CD4-positive, alpha-beta T cell (primary cell): ENCODE data around the gene ETFB. TPM values are rescaled to one million over a fixed set of nuclear protein-coding genes. Genes with fewer than 3 reads are reported as not detected.

ENCODE experiments used
- ATAC-seq: fragments of 200-7000 bp; cut with Tn5 transposase; one replicate; pipeline ENCODE4 v1.10.0; 2022; ENCODE audit warnings: mild to moderate bottlenecking; ENCODE audit not compliant: poor library complexity
- CTCF ChIA-PET: fragments of 350-600 bp; sonication (Branson Sonifier 250); formaldehyde crosslinking; loops from one replicate; lab custom pipeline; 2021; ENCODE audit warnings: antibody characterized with exemption, inconsistent platforms; lab: Charles Lee
- POLR2A ChIA-PET: fragments of 350-600 bp; sonication (Branson Sonifier 250); formaldehyde crosslinking; loops from one replicate; lab custom pipeline; 2021; ENCODE audit warnings: antibody characterized with exemption, inconsistent platforms; lab: Charles Lee
- DNase-seq, 14 experiments: peaks; one replicate each; pipeline ENCODE4 v3.0.0-alpha.2; 2013 to 2020; ENCODE audit warnings: mixed read lengths in 2 of 14
- H3K27ac ChIP-seq, 2 donors: one replicate each; pipeline versions ENCODE4 v1.5.1 to v1.7.0; 2013; ENCODE audit warnings: low read length in 2 of 2, low read depth in 1 of 2, mild to moderate bottlenecking in 1 of 2
- H3K27me3 ChIP-seq, 2 experiments: 1 replicate in 1 of 2; 2 replicates in 1 of 2; pipeline versions ENCODE4 v1.6.1 to v1.7.0; 2013; ENCODE audit warnings: low read length in 2 of 2, control low read depth in 1 of 2, mild to moderate bottlenecking in 1 of 2, moderate library complexity in 1 of 2; ENCODE audit not compliant: insufficient read depth in 2 of 2, control insufficient read depth in 1 of 2
- H3K36me3 ChIP-seq: one replicate; pipeline ENCODE4 v1.6.1; 2013; ENCODE audit warnings: low read length, control low read depth; ENCODE audit not compliant: insufficient read depth
- H3K4me1 ChIP-seq: one replicate; pipeline ENCODE4 v1.6.1; 2013; ENCODE audit warnings: low read length, control low read depth; ENCODE audit not compliant: insufficient read depth
- H3K4me3 ChIP-seq: one replicate; pipeline ENCODE4 v1.5.1; 2013; ENCODE audit warnings: mild to moderate bottlenecking, low read length, moderate library complexity
- H3K9me3 ChIP-seq, 2 experiments: 1 replicate in 1 of 2; 2 replicates in 1 of 2; pipeline versions ENCODE4 v1.6.1 to v1.7.0; 2013; ENCODE audit warnings: low read length in 2 of 2, mild to moderate bottlenecking in 2 of 2, control low read depth in 1 of 2, moderate library complexity in 1 of 2; ENCODE audit not compliant: control insufficient read depth in 1 of 2, insufficient read depth in 1 of 2
- H3K27ac Mint-ChIP-seq: one replicate; pipeline ENCODE4 v1.8.0; 2020; ENCODE audit warnings: mixed read lengths
- H3K27me3 Mint-ChIP-seq: one replicate; pipeline ENCODE4 v1.8.0; 2021; ENCODE audit warnings: mixed read lengths
- H3K36me3 Mint-ChIP-seq: one replicate; pipeline ENCODE4 v1.8.0; 2021; ENCODE audit warnings: low read depth, mixed read lengths
- H3K4me1 Mint-ChIP-seq: one replicate; pipeline ENCODE4 v1.8.0; 2021; ENCODE audit warnings: low read depth, mixed read lengths
- H3K4me3 Mint-ChIP-seq: one replicate; pipeline ENCODE4 v1.8.0; 2020; ENCODE audit warnings: mild to moderate bottlenecking, mixed read lengths
- H3K9me3 Mint-ChIP-seq: one replicate; pipeline ENCODE4 v1.8.0; 2020; ENCODE audit warnings: mixed read lengths
- CTCF ChIP-seq: fragments of 200-600 bp; IDR thresholded peaks from one replicate; pipeline ENCODE4 v1.8.0; 2022; ENCODE audit warnings: antibody characterized with exemption, mild to moderate bottlenecking
- intact Hi-C, 2 experiments: fragments of 100-400 bp; cut with DNase I in 1 of 2; cut with micrococcal nuclease in 1 of 2; formaldehyde crosslinking; loops; one replicate each; pipeline versions ENCODE4 v1.15.1 to v1.9.0; 2023 to 2025; cut with DNase I, micrococcal nuclease
- total RNA-seq, 174 experiments: library from RNA in 2 of 174; stranded (reverse) in 2 of 174; gene quantifications; one replicate each; pipeline ENCODE4 v1.2.3 and lab custom pipeline; 2021 to 2026

Gene ETFB
- total RNA-seq, 2 experiments from 2014 or later, result 29.7 to 30.1 TPM

GRCh38 chr19:51375504-51376221 is 9.5 kb upstream of the ETFB start:
- ChIA-PET POLR2A (interaction anchor here (1.1 kb wide), 1 partner anchor 21 kb away, joined by 3 read pairs; no protein-coding TSS in a partner anchor), CTCF (interaction anchor here (1.5 kb wide), 1 partner anchor 32 kb away, joined by 3 read pairs; no protein-coding TSS in a partner anchor)
- H3K36me3 Mint-ChIP-seq, result no peaks in the 10 kb centered on the region
- peaks cover 59% of the 10 kb centered on the region for H3K4me1 ChIP-seq
- peak overlapping the region; percentile 11 for H3K4me3 Mint-ChIP-seq
- intact Hi-C loops, result no loop called here
- peaks cover 58% of the 10 kb centered on the region for H3K4me1 Mint-ChIP-seq
- peaks cover 3% of the 10 kb centered on the region for H3K9me3 Mint-ChIP-seq
- H3K27ac ChIP-seq, result peak overlapping the region in 1 of 2 donors; percentile 15
- no peak overlapping the region for H3K4me3 ChIP-seq
- no peak for ATAC-seq
- H3K9me3 ChIP-seq, result peaks cover 0 to 11% of the 10 kb centered on the region in 2 experiments
- peak in 5 of 14 experiments; percentile 5 to 70 (median 65) for DNase-seq
- H3K27me3 Mint-ChIP-seq, result no peaks in the 10 kb centered on the region
- H3K27me3 ChIP-seq, result no peaks in the 10 kb centered on the region
- TF ChIP-seq CTCF, result no peak
- H3K27ac Mint-ChIP-seq, result peak overlapping the region; percentile 2
- no peaks in the 10 kb centered on the region for H3K36me3 ChIP-seq

GRCh38 chr19:51372649-51373504 is 6.7 kb upstream of the ETFB start, which contains the start of gene NKG7:
NKG7 (minus strand) TSS chr19:51372654; CDS start chr19:51372535, 119 bp downstream.
- no peaks in the 10 kb centered on the region for H3K36me3 ChIP-seq
- ATAC-seq (peak; percentile 48), DNase-seq (peak in 10 of 14 experiments; percentile 25 to 92 (median 42))
- peaks cover 0 to 7% of the 10 kb centered on the region in 2 experiments for H3K9me3 ChIP-seq
- peaks cover 72% of the 10 kb centered on the region for H3K4me1 ChIP-seq
- H3K4me1 Mint-ChIP-seq, result peaks cover 69% of the 10 kb centered on the region
- H3K9me3 Mint-ChIP-seq, result no peaks in the 10 kb centered on the region
- CTCF ChIA-PET, result no interaction called here
- intact Hi-C loops, result no loop called here
- no peaks in the 10 kb centered on the region for H3K27me3 Mint-ChIP-seq
- peak within 1 kb of the TSS; percentile 41 to 62 for H3K27ac ChIP-seq
- no peaks in the 10 kb centered on the region for H3K27me3 ChIP-seq
- no peaks in the 10 kb centered on the region for H3K36me3 Mint-ChIP-seq
- TF ChIP-seq CTCF, result no peak
- peak within 1 kb of the TSS; percentile 84 for H3K27ac Mint-ChIP-seq
- POLR2A ChIA-PET, result no interaction called here
- peak within 1 kb of the TSS; percentile 45 for H3K4me3 ChIP-seq
- peak within 1 kb of the TSS; percentile 49 for H3K4me3 Mint-ChIP-seq

- Mint-ChIP-seq H3K9me3 (no peaks in the 10 kb centered on the region), H3K27me3 (no peaks in the 10 kb centered on the region), H3K4me3 (no peak overlapping the region), H3K36me3 (no peaks in the 10 kb centered on the region), H3K4me1 (peaks cover 76% of the 10 kb centered on the region), H3K27ac (peak overlapping the region; percentile 84)
- TF ChIP-seq CTCF, result no peak
- Histone ChIP-seq H3K27ac (peak overlapping the region in 1 of 2 donors; percentile 62), H3K36me3 (no peaks in the 10 kb centered on the region), H3K27me3 (no peaks in the 10 kb centered on the region), H3K4me1 (peaks cover 78% of the 10 kb centered on the region), H3K9me3 (peaks cover 0 to 7% of the 10 kb centered on the region in 2 experiments), H3K4me3 (peak overlapping the region; percentile 45)
- CTCF ChIA-PET, result no interaction called here
- intact Hi-C loops, result no loop called here
- POLR2A ChIA-PET, result no interaction called here
- ATAC-seq (no peak), DNase-seq (no peak)
Observed at GRCh38 chr19:51372021-51372648, 5.9 kb upstream of the ETFB start.
